ENCODE measurements around the gene ZNF629.

The ZNF629 gene

DNA sequence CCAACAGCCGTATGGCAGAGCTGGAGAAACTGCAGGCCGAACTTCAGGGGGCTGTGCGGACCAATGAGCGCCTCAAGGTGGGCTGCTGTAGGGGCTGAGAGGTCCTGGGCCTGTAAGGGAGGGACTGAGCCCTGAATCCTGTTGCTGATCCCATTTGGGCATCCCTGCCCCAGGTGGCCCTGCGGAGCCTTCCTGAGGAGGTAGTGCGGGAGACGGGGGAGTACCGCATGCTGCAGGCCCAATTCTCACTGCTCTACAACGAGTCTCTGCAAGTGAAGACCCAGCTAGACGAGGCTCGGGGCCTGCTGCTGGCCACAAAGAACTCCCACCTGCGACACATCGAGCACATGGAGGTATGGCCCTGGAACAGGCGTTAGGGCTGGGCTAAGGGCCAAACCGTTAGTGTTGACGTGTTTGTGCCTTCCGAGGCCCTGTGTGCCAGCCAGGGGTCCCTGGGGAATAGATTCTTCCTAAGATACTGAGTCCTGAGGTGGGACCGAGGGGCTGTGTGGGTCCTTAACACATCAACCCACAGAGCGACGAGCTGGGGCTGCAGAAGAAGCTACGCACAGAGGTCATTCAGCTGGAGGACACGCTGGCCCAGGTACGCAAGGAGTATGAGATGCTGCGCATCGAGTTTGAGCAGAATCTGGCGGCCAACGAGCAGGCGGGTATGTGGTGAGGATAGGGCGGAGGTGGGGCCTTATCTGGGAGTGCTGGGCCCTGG, 20.6 kb downstream of the ZNF629 start:
- DNase-seq, result no peak

DNA sequence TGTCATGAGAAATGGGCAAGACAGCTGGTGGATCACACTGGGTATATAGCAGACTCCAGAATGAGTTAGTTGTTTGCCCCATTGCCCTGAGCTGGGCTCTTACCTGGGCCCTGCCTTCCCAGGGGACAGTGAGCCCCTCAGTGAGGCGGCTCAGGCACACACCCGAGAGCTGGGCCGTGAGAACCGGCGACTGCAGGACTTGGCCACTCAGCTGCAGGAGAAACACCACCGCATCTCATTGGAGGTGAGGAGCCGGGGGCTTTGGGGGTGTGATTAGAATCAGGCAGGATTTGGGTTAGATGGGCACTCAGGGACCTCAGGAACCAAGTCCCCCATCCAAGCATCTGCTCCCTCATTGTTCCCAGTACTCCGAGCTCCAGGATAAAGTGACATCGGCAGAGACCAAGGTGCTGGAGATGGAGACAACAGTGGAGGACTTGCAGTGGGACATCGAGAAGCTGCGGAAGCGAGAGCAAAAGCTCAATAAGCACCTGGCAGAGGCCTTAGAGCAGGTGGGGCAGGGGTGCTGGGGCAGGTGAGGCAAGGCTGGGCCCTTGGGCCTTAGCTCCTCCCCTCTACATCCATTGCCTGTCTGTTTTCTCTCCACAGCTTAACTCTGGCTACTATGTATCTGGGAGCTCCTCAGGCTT, 22.1 kb downstream of the ZNF629 start:
- DNase-seq, result no peak

- DNase-seq, result no peak
Measured at GRCh38 chr16:30764086-30764485, 22.9 kb downstream of the ZNF629 start.

DNA sequence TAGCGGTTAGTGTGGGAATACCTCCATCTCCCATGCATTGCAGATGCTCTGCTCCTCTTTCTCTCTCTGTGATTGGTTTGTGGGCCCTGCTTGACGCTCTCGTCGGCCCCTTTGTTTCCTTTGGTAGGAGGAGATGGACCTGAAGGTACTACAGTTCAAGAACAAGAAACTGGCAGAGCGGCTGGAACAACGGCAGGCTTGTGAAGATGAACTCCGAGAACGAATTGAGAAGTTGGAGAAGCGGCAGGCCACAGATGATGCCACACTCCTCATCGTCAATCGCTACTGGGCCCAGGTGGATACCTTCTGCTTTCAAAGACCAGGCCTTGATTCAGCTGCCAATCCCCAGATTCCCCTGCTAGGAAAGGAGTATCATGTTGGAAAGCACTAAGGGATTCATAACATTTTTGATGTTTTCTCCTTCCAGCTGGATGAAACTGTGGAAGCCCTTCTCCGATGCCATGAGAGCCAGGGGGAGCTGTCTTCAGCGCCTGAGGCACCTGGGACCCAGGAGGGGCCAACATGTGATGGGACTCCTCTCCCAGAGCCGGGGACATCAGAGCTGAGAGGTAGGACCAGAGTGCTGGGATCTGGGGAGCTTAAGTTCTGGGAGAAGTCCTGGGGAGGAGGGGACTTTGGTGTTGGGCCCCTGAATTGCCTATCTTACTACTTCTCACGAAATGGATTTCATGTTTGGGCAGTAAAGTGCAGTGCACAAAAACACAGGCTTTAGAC, 23.8 kb downstream of the ZNF629 start:
- no peak for DNase-seq

DNA sequence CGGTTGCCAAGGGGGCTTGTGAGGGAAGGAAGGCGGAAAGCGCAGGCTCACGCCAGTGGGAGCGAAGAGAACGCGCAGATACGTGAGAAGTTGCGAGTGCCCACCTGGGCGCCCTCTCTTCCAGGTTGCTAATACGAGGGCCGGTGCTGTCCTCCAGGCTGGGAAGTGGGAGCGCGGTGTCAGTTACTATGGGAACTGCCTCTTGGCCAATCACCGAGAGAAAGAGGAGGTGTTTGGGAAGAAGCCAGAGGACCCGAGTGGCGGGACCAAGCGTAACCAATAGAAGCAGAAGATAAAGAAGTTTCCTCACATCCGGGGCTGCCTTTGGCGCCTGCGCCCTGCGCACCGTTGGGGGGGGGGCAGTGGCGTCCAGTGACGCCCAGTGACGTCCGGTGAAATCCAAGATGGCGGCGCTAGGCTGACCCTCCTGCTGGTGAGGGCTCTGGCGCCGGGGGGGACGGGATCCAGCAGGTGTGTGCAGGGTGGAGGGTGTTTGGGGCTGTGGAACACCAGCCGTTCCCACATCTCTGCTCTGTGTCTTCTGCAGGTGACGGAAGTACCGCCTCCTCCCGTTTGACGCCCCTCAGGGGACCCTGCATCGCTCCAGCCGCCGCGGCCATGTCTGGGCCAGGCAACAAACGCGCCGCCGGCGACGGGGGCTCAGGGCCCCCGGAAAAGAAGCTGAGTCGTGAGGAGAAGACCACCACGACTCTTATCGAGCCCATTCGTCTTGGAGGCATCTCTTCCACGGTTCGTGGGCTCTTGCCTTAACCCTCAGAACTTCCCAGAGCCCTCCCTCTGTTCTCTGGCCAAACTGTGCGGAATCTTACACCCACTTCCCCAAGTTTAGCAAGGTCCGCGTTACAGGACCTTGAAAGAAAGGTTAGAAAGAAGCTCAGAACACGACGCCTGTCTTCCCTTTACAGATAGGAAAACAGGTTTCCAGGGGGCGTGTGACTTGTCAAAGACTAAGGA, 24.8 kb downstream of the ZNF629 start, which contains the start of the genes CFAP119 and RNF40:
TSS of gene CFAP119 (minus strand) at position 135 of the 975 bp plus-strand sequence. CDS start 314 bp downstream, outside the sequence.
TSS of gene RNF40 (plus strand) at position 395 of the 975 bp plus-strand sequence. CDS start at position 619, 224 bp downstream.
- DNase-seq, result peak; percentile 94

DNA sequence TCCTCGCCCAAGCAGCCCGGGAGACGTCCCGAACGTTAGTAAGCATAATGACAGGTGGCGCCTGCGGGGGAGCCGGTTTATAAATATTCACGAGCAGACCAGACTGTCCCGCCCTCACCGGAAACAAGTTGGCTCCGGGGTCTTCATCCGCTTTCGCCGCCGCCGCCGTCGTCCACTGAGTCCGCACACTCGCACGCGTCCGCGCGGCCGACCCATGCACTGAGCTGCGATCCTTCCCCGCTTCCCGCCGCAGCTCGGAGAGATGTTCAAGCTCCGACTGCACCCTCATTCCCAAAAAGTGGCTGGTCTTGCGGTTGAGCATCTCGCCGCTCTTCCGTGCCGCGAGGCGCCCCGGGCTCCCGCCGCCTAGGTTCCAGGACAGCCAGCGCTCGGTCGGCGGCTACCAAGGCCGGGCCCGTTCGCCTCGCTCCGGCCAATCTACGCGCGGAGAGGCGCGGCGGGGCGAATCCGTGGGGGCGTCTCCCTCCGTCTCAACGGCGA, 25.5 kb downstream of the ZNF629 start:
- peak; percentile 32 for DNase-seq

DNA sequence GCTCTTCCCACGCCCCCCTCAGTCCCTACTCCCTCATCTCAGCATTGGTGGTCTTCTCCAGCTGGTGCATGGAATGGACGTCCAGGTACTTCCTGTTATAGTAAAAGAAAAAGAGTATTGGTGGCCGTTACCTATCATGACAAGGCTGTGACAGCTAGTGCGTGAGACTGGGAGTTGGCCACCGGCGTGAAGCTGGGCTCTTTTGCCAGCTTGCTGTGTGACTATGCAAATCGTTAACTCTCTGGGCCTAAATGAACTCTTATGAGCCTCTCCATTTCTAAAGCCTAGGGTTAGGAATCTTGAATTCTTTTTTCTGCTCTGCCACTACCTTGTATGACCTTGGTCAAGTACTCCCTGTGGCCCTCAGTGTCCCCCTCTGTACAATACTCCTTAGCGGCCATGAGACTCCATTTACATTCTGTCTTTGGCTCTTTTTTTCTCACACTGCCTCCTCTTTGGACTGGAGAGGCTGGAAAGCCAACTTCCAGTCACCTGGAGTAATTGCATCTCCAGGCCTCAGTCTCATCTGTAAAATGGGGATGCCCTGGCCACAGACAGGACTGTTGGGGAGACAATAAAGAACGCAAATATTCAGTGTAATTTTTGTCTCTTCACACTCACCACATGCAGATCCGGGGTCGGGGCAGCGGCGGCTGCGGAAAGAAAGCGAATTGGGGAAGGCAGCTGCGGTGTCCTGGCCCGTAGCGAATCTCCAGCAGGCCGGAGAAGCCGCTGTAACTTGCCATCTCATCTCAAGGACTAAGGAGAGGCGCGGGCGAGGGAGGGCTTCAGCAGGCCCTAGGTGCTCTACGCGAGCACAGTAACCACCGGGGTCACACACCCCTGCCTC, 26.2 kb downstream of the ZNF629 start:
- no peak for DNase-seq

DNA sequence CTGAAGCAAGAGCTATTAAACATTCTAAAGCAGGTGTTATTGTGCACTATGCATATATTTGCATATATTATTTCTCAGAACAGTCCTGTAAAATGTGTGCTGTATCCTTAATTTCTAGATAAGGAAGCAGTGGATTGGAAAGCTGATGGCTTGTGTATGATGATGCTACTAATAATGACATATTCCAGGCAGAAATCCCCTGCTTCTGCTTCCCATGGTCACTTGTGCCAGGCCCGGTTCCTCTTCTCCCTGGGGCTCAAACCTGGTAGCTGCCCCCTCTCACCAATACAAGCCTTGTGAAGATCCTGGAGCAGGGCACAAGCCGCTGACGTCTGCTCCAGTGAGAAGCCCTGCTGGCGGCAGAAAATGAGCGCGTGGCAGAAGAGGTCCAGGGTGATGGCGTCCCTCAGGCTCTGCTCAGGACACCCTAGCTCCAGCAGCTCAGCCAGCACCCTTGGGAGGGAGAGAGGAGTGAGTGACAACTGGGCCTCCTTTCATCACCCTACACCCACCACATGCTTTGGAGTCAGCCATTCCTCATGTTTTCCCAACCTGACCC, 26.9 kb downstream of the ZNF629 start:
- DNase-seq, result no peak

DNA sequence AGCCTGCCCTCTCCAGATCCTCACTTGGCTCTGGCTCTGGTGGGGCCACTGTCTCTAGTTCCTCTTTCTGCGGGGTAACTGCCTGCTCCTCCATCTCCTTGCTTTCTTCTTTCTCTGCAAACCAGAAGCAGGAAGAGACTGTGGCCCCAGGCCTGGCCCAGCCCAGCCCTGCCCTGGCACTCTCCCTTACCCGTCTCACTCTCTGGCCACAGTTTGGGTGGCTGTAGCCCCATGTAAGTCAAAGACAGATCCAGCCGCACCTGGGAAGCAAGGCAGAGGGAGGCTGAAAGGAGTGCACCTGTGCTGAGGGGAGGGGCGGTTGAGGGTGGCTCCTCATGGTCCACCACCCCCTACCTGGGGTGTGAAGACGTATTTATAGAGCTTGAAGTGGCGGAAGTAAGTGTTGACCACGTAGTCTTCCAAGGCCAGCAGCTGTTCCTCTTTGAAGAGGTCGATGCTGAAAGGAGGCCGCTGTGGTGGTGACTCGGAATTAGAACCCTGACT, 28.0 kb downstream of the ZNF629 start:
- DNase-seq, result no peak

DNA sequence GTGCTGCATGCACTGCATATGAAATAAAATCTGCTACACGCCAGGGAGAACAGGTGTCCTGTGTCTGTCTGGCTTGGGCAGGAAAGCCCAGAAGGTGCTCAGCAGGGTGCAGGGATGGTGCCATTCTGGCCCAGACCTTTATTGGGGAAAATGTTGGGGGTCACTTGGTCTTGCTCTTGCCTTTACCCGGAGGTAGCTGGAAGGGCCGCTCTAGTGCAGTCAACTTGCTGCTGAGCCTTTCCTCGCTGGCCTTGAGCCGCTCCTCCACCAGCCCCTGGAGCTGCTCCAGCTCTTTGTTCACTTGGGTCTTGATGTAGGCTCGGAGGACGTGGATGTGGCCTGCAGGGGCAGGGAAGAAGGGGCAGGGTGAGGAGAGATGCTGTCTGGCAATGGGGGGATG, 29.7 kb downstream of the ZNF629 start:
- no peak for DNase-seq

GRCh38 chr16:30756781-30757100, 30.3 kb downstream of the ZNF629 start:
- DNase-seq, result no peak

DNA sequence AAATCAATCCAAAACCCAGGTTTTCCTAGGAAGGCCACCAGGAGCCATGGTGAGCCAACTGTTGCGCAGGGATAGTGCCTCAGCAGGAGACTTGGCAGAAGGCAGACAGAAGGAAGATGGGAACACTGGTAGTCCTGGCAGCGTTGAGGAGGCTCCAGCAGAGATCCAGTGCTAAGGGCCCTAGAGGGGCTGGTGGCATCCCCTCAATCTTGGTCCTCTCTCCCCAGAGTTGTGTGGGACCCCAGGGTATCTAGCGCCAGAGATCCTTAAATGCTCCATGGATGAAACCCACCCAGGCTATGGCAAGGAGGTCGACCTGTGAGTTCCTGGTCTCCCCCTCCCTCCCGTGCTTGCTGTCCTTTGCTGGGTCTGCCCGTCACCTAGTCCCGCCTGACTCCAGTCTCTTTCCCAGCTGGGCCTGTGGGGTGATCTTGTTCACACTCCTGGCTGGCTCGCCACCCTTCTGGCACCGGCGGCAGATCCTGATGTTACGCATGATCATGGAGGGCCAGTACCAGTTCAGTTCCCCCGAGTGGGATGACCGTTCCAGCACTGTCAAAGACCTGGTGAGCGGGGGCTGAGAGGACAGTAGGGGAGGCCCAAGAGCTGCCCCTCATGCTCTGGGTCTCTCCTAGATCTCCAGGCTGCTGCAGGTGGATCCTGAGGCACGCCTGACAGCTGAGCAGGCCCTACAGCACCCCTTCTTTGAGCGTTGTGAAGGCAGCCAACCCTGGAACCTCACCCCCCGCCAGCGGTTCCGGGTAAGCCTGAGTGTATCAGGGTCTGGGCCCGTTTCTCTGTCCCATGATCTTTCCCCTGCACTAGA, 30.8 kb downstream of the ZNF629 start:
- no peak for DNase-seq

- DNase-seq, result no peak
Measured at GRCh38 chr16:30753596-30753995, 33.4 kb downstream of the ZNF629 start.

- DNase-seq, result no peak
Measured at GRCh38 chr16:30750876-30751465, 36.0 kb downstream of the ZNF629 start.

- DNase-seq, result no peak
Measured at GRCh38 chr16:30750201-30750600, 36.8 kb downstream of the ZNF629 start.

DNA sequence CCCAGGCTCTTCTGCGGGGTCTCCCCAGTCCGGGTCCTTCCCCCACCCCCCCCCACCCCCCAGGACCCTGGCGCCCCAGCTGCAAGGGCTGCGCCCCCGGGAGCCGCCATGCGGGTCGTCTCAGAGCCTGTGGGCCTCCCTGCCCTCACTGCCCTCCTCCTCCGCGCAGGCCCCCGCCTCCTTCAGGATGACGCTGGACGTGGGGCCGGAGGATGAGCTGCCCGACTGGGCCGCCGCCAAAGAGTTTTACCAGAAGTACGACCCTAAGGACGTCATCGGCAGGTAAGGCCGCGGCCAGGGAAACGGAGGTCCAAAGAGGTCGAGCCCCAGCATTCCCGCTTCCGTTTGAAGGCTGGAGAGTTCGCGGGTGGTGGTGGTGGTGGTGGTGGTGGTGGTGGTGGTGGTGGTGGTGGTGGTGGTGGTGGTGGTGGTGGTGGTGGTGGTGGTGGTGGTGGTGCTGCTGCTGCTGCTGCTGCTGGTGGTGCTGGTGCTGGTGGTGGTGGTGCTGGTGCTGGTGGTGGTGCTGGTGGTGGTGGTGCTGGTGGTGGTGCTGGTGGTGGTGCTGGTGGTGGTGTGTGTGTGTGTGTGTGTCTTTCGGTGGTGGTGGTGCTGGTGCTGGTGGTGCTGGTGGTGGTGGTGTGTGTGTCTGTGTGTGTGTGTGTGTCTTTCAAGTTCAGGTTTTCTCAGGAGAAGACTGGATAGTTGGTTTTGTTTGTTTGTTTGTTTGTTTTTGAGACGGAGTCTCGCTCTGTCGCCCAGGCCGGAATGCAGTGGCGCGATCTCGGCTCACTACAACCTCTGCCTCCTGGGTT, 38.2 kb downstream of the ZNF629 start:
- peak; percentile 29 for DNase-seq

DNA sequence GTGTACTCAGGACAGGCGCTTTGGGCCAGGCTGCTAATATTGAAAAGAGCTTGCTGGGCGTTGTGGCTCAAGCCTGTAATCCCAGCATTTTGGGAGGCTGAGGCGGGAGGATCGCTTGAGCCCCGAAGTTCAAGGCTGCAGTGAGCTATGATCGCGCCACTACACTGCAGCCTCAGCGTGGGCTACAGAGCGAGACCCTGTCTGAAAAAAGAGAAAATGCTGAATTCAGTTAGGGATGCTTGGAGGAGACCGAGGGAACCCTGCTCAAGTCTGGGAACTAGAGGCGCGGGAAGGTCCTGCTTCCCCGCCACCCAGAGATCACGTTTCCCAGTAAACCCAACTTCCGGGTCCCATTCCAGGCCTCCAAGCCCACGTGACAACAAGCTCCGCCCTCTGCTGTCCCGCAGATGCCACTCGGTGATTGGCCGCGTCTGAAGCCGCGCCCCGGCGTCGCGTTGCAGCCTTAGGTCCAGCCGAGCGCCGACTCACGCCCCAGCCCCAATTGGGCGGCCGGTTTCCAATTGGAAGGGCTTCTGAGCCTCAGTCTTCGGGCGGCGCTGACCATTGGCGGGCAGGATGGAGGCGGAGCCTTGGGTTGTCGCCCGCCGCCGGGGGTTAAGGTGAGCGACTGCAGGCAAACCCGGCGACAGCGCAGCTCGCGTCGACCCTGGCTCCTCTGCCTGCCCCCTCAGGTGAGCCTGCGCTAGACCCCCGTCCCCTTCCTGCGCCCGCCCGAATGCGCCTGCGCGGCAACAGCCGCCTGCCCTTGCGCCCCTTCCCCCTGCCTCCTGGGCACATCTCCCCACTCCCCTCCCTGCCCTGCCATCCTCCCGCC, 39.0 kb downstream of the ZNF629 start, which contains the start of gene PHKG2:
TSS of gene PHKG2 (plus strand) at position 627 of the 835 bp plus-strand sequence. CDS start 396 bp downstream, outside the sequence.
- DNase-seq, result peak; percentile 97

Data from CD4-positive, alpha-beta T cell treated with Interleukin-12 subunit alpha and Interleukin-12 subunit beta, for 1 hour (primary cell).